GM12801 (cell line): ENCODE results near the gene COX18.

Source experiments
- TF ChIP-seq, protein P1 (sequence below): IDR thresholded peaks from one replicate; pipeline ENCODE4 v1.5.1; 2011; ENCODE audit warnings: control low read depth; ENCODE audit not compliant: insufficient read length; ENCODE audit errors: extremely low read depth

The COX18 gene

DNA sequence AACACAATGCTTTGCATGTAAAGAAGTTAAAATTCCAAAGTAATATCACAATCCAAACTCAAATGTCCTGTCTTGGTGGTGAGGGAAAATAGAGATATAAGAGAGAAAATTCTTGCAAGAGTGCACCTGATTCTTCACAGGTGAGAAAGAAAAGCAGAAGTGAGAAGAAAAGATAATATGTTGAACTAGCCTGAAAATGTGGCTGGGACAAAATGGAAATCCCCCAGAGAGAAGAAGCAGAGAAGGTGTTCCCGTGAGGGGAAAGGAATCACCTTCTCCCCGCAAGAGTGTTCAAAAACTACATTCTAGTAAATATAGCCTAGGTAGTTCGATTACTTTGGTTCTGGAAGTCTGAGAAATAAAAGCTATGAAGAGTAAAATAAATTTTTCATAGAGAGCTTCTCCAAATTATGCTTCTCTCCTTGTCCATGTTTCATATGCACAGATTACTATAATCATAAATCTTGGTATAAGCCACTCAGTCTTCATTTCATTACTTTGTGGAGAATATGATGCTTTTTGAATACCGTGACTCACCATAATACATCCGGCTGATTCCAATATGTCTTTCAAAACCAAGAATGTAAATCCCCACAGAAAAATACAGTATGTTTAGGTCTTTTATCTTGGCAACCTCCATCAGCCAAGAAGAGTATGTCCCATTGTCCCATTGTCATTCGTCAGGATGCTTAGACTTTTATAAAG lies 63.1 kb downstream of the COX18 start:
- TF ChIP-seq, protein P1, sequence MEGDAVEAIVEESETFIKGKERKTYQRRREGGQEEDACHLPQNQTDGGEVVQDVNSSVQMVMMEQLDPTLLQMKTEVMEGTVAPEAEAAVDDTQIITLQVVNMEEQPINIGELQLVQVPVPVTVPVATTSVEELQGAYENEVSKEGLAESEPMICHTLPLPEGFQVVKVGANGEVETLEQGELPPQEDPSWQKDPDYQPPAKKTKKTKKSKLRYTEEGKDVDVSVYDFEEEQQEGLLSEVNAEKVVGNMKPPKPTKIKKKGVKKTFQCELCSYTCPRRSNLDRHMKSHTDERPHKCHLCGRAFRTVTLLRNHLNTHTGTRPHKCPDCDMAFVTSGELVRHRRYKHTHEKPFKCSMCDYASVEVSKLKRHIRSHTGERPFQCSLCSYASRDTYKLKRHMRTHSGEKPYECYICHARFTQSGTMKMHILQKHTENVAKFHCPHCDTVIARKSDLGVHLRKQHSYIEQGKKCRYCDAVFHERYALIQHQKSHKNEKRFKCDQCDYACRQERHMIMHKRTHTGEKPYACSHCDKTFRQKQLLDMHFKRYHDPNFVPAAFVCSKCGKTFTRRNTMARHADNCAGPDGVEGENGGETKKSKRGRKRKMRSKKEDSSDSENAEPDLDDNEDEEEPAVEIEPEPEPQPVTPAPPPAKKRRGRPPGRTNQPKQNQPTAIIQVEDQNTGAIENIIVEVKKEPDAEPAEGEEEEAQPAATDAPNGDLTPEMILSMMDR, result no peak

DNA sequence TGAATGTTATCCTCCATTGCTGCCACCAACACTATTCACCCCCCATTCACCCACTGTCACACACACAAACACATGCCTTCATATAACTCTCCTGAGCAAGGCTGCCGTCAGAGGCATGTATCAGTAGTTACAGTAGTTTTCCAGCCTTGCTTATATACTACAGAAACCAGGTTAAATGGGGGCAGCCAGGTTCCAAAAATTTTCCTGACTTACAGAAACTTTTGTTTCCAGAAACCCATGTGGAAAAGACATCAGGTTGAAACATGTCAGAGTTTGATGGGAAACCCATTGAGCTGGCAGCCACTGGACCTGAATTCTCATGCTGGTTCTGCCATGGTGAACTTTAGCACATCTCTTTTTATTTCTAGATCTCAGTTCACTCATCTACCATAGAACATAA lies 64.0 kb downstream of the COX18 start:
- TF ChIP-seq, protein P1, result no peak
